PFSK-1 (cell line): ENCODE results near the gene PTGES3.

ENCODE experiments used
- FOXP2 ChIP-seq: optimal IDR thresholded peaks from 2 replicates; pipeline ENCODE3; 2011; ENCODE audit warnings: borderline replicate concordance, control low read depth, inconsistent platforms; ENCODE audit not compliant: insufficient read depth; ENCODE audit errors: extremely low read length, extremely low read depth
- POLR2AphosphoS5 ChIP-seq: IDR thresholded peaks from 2 replicates; pipeline ENCODE4 v1.6.1; 2012; ENCODE audit warnings: low read depth, mild to moderate bottlenecking, control low read depth, low read length, moderate library complexity
- SIN3A ChIP-seq: IDR thresholded peaks from 2 replicates; pipeline ENCODE4 v1.6.1; 2012; ENCODE audit warnings: mild to moderate bottlenecking, low read length, moderate library complexity, borderline replicate concordance; ENCODE audit not compliant: insufficient read depth
- TAF1 ChIP-seq: IDR thresholded peaks from 2 replicates; pipeline ENCODE4 v1.6.1; 2012; ENCODE audit warnings: low read length, control low read depth, borderline replicate concordance; ENCODE audit not compliant: insufficient read depth
- TF ChIP-seq, protein P1 (sequence below), 2 experiments: IDR thresholded peaks; 2 replicates each; pipeline versions ENCODE4 v1.6.1 to v1.8.0; 2011 to 2012; ENCODE audit warnings: low read depth in 2 of 2, low read length in 2 of 2, control low read depth in 1 of 2, inconsistent platforms in 1 of 2, mild to moderate bottlenecking in 1 of 2, moderate library complexity in 1 of 2; ENCODE audit not compliant: insufficient read depth in 1 of 2

Gene PTGES3

DNA sequence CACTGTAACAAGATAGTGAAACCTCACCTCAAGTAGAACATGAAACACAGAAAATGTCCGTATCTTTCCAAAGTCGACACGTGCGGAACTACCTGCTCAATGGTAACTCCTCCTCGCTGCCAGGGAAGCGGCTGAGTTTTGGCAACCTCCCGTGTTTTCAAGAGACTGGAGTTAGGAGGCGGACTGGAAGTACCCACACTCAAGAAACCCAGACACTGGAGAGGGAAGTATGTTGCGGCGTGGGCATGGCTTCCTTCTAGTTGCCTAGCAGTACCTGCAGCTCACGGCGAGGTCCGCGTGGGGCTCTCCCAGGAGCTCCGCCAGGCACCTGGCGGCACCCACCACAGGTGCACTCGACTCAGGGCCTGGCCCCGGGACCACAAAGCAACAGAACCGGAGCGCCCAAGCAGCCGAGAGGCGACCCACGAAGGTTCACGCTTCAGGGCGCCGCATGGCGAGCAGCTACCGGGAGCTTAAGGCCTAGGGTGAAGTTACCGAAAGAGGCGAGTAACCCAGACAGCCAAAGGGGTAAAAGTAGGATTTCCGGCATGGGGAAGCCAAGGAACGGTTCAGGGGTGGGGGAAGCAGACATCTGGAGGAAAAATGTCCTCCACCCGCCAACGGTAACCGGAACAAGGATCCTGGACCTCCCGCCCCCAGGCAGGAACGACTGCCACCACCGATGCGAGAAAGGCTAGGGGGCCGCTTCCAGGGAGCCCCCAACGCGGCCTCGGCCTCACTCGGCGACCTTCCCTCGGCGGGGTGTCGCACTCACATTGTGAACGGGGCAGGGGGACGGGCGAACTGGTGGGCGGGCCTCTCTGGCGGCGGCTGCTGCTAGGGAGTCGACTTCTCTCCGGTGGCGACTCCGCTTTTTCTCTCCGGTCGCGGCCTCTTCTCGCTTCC lies 608 bp downstream of the PTGES3 start:
- TF ChIP-seq FOXP2 (no peak), POLR2AphosphoS5 (0 out of 2 replicates have a peak, but pooled peaks have one; percentile 1)

DNA sequence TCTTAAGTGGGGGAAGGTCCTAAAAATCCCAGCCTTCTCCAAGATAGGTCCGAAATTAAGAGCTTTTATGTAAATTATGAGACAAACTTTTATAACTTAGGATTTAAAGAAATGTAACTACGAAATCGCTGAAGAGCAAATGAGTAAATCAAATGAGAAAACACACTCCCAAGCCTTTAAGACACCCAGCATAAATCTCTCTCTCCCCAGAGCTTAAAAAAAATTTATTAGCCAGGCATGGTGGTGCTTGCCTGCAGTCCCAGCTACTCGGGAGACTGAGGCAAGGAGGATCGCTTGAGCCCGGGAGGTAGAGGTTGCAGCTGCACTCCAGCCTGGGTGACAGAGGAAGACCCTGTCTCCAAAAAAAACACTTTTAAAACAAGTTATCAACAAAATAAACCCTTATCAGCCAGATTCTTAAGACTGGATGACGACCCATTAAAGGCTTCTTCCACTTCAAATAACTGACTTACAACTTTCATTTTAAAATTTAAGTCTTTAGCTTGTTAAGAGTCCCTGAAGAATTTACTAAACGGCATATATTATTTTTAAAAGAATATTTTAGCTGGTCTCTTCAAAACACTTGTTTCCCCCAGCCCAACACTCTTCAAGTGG lies 3.2 kb downstream of the PTGES3 start:
- TF ChIP-seq POLR2AphosphoS5 (no peak), SIN3A (no peak), TAF1 (no peak), FOXP2 (no peak)
- TF ChIP-seq, protein P1, sequence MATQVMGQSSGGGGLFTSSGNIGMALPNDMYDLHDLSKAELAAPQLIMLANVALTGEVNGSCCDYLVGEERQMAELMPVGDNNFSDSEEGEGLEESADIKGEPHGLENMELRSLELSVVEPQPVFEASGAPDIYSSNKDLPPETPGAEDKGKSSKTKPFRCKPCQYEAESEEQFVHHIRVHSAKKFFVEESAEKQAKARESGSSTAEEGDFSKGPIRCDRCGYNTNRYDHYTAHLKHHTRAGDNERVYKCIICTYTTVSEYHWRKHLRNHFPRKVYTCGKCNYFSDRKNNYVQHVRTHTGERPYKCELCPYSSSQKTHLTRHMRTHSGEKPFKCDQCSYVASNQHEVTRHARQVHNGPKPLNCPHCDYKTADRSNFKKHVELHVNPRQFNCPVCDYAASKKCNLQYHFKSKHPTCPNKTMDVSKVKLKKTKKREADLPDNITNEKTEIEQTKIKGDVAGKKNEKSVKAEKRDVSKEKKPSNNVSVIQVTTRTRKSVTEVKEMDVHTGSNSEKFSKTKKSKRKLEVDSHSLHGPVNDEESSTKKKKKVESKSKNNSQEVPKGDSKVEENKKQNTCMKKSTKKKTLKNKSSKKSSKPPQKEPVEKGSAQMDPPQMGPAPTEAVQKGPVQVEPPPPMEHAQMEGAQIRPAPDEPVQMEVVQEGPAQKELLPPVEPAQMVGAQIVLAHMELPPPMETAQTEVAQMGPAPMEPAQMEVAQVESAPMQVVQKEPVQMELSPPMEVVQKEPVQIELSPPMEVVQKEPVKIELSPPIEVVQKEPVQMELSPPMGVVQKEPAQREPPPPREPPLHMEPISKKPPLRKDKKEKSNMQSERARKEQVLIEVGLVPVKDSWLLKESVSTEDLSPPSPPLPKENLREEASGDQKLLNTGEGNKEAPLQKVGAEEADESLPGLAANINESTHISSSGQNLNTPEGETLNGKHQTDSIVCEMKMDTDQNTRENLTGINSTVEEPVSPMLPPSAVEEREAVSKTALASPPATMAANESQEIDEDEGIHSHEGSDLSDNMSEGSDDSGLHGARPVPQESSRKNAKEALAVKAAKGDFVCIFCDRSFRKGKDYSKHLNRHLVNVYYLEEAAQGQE (IDR thresholded peaks at IDR 0.05; ENCODE audit: insufficient read depth in 1 of 2, low read depth in 2 of 2, low read length in 2 of 2) = no peak

DNA sequence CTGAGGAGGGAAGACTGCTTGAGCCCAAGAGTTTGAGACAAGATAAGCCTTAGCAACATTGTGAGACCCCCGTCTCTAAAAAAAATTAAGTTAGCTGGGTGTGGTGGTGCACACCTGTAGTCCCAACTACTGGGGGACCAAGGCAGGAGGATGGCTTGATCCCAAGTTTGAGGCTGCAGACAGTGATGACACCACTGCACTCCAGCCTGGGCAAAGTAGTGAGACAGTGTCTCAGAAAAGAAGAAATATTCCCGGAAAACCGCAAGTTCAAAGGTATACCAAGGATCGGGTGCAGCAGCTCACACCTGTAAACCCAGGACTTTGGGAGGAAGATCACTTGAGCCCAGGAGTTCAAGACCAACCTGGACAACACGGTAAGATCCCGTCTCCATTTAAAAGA lies 5.8 kb downstream of the PTGES3 start:
- TF ChIP-seq, protein P1 (IDR thresholded peaks at IDR 0.05; ENCODE audit: insufficient read depth in 1 of 2, low read depth in 2 of 2, low read length in 2 of 2) = no peak
- TF ChIP-seq TAF1 (no peak), SIN3A (no peak), FOXP2 (no peak)

DNA sequence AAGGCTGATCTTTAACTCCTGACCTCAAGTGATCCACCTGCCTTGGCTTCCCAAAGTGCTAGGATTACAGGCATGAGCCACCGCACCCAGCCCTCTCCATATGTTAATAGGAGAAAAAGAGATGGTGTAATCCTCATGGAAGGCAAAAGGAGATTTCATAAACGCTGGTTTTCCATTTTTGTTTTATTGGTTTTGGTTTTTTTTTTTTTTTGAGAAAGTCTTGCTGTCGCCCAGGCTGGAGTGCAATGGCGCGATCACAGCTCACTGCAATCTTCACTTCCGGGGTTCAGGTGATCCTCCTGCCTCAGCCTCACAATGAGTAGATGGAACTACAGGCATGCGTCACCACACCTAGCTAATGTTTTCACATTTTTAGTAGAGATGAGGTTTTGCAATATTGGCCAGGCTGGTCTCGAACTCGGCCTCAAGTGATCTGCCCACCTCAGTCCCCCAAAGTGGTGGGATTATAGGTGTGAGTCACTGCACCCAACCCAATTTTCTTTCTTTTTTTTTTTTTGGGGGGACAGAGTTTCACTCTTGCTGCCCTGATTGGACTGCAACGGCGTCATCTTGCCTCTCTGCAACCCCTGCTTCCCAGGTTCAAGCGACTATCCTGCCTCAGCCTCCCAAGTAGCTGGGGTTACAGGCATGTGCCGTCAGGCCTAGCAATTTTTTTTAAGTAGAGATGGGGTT lies 8.1 kb downstream of the PTGES3 start:
- TF ChIP-seq TAF1 (no peak), SIN3A (no peak), FOXP2 (no peak), POLR2AphosphoS5 (no peak)
- TF ChIP-seq, protein P1 (IDR thresholded peaks at IDR 0.05; ENCODE audit: insufficient read depth in 1 of 2, low read depth in 2 of 2, low read length in 2 of 2) = no peak

DNA sequence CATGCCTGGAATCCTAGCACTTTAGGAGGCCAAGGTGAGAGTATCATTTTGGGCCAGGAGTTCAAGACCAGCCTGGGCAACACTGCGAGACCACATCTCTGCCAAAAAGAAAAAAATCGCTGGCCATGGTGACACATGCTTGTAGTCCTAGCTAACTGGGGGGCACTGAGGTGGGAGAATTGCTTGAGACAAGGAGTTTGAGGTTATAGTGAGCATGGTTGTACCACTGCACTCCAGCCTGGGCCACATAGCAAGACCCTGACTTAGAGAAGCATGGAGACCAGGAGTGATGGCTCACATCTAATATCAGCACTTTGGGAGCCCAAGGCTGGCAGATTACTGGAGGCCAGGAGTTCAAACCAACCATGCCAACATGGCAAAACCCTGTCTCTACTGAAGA lies 9.2 kb downstream of the PTGES3 start:
- TF ChIP-seq, protein P1 (IDR thresholded peaks at IDR 0.05; ENCODE audit: insufficient read depth in 1 of 2, low read depth in 2 of 2, low read length in 2 of 2) = peak in 1 of 2 experiments; percentile 14; a peak in 1 of 4 replicates
- TF ChIP-seq FOXP2 = no peak
